HG03108 (cell line): ENCODE measurements around the gene ADCY4.
"Not testable (repeated sequence)": the region's sequence is repeated elsewhere in the genome, so short reads cannot be mapped to it uniquely, and the experiment has no call there.

Experiments used
- ATAC-seq: cut with Tn5 transposase; IDR thresholded peaks from one replicate; pipeline ENCODE4 v1.9.1; 2021; ENCODE audit warnings: moderate library complexity; ENCODE audit not compliant: unreplicated experiment

Gene ADCY4

DNA sequence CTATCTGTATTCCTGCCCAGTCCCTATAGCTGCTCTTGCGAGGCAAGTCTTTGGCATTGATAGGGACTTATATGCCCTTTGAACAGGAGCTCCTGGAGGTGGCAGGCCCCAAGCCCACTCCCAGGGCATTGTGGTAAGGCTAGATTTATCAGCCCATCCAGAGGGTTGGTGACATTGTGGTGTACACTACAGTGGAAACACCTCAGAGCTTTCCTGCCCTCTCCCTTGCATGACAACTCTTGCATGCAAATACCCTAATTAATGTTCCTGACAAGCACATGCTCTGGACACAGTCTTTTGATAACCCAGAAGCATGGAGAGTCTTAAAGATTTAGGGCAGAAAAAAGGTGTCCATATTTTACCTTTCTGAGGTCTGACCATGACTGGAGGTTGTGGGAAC, 5.7 kb upstream of the ADCY4 start:
- no peak for ATAC-seq

DNA sequence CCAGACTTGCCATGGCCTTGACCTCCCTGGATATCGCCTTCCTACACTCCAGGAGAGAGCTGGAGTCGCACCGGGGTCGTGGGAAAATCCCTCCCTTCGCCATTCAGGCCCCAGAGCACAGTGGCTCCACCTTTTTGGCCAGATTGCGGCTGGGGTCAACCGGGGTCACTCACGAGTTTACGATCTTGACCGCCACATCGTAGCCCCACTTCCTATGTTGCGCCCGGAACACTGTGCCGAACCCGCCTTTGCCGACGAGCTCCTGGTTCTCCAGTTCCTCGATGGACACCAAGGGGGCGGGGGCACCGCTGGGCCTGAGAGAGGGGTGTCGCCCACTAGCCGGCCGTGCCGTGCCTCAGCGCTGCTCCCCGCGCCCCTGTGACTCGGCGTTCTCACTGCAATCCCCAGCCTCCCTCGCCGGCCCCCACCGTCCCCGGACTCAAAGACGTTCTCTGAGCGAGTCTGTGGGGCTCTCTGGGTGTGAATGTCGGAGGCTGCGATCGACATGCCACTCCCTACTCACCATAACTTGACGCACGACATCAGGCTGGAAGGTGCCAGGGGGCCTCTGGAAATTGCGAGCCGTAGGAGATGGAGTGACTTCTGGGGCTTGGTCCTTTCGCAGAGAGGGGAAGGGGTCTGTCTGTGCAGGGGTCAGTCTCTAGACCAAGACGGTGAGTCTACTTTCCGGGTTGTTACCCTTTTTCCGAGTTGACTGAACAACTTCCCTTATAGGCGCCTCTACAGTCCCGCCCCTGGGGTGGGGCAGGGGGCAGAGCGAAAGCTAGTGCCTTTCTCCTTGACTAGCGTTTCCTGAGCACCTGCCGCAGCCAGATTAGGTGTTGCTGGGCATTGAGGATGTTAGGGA, 4.6 kb upstream of the ADCY4 start, which contains the start of gene RIPK3:
Gene RIPK3 (minus strand): TSS at position 708 of the 868 bp plus-strand sequence. CDS start 165 bp downstream, at position 543.
- ATAC-seq, result peak; percentile 85

DNA sequence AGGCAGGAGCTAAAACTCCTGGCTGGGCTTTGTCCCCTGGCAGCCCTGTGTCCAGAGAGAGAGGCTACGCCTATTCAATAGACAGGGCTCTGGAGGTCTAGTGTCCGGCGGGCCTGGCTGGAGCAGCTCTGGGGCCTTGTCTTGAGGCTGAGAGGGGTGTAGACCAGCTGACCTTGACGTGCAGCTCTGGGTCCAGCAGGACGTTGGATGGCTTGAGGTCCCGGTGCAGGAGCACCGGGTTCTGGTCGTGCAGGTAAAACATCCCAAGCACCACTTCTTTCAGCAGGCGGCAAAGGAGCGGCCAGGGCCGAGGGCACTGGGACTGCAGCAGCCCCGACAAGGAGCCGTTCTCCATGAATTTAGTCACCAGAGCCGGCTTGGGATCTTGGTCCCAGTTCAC, 4.0 kb upstream of the ADCY4 start:
- no peak for ATAC-seq

DNA sequence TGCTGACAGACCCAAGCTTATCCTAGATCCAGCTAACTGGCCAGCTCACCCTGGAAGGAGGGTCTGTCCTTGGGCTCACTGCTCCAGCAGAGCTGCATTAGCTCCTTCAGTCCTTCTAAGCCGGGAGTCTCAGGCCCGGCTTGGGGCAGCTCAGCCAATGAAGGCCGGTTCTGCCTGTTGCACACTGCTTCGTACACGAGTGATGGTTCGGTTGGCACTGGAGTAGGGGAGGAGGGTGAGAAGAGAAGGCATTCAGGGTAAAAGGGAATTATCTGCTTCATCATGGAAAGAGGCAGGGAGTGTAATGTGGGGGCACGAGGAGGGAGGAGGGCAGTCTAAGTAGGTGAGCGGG, 2.9 kb upstream of the ADCY4 start:
- no peak for ATAC-seq

DNA sequence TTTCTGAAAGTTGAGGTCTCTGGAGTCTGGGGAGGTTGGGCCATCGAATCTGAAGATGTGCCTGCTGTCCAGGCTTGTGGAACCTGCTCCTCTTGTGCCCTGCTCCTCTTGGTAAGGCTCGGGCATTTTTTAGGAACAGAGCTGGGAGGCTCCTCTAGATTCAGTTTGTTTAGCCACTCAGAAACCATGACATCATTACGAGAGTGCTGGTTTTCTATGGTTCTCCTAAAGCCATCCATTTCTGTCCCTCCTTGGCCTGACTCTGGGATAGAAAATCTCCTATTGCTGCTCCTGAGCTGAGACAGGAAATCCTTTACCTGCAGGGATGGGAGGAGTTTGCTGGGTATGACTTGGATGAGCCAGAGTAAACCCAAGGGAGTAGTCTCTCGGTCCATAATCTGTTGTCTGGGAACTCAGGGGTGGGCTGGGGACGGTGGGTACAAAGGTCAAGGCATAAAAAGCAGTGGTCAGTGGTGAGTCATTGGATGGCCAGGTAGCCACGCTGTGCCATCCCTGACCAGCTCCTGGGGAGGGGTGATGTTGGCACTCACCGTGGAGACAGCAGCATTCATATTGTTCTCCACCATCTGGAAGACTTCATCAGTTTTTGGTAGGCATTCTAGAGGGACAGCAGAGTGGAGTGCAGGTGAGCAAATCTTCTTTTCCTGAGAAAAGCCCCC, 2.4 kb upstream of the ADCY4 start:
- no peak for ATAC-seq

DNA sequence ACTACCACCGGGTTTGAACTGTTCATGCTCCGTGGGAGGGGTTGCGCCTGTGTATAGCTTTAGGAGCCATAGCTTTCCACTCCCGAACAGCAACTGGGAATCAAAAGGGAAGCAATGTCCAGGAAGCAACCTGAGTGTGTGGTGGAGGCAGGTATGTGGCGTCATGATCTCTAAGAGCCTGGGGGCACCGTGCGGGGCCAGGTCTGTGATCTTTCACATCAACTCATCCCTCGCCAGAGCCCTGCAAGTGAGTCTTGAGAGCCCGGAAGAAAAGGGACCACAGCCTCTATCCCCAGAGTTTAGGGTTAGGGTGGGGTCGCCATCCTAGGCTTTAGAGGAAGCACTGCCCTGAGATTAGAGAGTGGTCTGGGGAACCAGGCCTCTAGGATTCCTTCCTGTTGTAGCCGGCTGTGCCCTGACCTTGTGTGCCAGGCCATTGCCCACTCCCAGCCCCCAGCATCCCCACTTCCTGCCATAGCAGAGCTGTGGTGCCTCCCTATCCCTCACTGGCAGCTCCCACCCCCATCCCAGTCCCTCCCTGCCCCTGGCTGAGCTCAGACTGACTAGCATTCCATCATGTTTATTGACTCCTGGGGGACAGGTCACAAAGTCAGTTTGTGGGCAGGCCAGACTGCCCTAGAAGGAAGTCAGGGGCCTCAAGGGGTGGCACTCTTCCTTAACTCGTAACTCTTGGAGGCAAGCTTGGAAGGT, 745 bp upstream of the ADCY4 start:
- ATAC-seq, result no peak

DNA sequence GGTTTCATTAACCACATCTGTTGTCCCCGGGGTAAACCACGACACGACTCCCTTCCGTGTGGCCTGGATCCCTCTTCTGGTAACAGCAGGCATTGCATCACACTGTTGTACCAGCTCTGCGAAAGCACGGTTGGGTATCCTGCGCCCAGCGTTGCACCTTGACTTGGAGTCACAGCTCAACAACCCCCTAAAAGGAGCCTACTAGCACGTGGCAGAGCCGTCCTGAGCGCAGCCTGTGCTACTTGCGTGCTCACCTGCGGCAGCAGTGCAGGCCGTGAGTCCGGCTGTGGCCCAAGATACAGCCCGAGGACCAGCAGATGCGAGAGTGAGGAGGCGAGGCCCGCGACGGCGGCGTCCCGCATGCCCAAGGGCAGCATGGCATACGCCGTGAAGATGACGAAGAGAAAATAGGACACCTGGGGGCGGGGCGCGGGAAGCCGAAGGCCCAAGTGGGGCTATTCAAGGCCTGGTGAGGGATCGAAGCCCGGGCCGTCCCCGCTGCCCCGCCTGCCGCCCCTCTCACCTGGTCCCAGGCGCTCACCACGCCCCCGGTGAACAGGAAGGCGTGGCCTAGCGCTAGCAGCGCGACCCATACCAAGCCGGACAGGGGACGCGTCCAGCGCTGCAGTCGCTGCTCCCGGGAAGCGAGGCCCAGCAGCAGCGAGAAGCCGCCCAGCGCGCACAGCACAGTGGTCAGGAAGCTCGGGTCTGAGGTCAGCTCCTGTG, 2.4 kb downstream of the ADCY4 start:
- peak; percentile 64 for ATAC-seq

DNA sequence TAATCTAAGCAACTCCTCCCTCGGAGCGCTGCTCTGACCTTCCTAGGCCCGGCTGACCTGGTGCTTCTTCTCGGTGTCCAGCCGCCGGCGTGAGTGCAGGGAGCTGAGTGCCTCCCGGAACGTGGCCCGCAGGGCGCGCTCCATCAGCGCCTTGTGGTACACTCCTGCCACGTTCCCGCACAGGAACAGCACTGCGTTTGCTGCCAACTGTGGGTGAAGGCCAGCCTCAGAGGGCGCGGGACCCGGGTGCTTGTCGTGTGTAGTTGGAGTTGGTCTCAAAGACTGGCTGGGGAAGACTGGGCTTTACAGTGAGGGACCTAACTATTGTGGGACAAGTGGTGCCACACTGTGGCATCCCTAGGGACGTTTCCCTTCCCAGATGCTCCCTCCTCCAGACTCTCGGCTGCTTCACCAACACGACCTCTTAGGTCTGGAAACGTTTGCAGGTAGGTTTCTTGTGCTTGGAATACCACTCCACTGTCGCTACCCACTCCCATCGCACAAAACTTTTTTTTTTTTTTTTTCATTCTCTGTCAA, 3.1 kb downstream of the ADCY4 start:
- ATAC-seq, result no peak

DNA sequence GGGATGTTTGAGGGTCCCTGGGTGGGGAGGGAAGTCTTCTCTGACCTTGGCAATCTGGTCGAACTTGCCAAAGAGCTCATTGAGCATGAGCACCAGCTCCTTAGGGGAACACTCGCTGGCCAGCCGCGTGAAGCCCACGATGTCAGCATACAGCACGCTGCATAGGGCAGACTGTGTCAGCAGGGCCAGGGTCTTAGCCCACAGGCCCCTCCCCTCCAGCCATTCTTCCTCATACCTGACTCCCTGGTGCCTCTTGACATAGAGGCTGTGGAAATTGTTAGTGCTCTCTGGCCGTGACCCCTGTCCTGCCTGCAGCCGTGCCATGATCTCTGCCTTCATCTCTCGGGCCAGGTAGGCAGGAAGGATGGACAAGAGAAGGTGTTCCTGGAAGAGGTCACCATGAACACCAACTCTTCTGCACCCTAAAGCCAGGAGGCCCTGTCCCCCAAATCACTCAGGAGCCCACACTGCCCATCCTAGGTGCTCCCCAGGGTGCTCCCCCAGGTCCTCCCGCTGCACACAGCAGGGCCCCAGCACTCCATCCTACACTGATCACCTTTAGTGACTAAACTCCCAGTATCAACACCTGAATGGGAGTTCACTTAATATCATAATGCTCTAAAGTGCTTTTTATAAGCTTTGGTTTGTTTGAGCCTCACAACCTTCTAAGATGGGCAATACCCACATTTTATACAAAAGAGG, 3.7 kb downstream of the ADCY4 start:
- ATAC-seq, result no peak

DNA sequence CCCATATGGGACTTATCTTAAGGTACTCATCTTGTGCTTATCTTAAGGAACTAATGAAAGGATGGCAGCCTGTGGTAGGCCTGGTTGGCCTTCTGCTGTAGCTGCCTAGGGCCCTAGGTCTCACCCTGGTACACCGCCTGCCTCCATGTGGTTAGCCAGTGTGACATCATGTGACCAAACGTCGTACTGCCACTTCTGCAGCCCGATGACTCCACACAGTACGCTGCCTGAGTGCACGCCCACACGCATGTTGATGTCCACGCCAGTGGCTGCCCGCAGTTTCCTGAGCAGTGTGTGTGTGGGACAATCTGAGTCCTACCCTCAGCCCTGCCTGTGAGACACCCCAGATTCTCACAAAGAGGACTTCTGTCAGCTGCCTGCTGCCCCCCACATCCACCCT, 5.1 kb downstream of the ADCY4 start:
- no peak for ATAC-seq

DNA sequence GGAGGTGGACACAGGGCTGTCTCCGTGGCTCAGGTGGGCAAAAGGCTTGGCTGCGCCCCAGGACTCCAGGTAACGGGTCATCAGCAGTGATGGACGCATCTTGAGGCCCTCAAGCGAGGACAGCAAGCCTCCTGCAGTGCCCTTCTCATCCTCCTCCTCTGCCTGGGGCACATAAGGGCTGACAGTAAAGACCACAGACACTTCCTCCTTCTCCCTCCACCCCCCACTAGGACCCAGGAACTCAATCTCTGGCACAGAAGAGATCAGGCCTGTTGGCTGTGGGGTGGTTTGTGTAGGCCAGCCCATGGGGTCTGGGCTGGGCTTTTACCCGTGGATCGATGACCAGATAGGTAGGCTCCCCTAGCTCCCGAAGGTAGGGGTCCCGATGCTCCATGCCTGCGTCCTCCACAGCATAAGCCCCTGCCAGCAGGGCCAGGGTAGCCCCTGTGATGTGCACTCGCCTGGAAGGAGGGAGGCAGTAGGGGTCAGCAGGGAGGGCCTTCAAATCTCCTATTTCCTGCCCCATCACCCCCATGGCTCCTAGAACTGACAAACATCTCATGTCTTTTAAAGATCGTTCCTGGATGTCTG, 5.7 kb downstream of the ADCY4 start:
- no peak for ATAC-seq

DNA sequence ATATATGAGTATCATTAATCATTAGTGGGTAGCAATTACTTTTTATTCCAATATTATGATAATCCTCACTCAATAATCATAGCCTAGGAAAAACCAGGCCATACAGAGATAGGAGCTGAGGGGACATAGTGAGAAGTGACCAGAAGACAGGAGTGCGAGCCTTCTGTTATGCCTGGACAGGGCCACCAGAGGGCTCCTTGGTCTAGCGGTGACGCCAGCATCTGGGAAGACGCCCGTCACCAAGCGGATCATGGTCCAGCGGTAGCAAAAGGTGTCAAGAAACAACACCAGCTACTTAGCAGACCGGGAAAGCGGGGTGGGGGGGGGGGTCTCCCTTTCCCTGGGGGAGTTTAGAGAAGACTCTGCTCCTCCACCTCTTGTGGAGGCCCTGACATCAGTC, 7.0 kb downstream of the ADCY4 start:
- ATAC-seq, result not testable (repeated sequence)

DNA sequence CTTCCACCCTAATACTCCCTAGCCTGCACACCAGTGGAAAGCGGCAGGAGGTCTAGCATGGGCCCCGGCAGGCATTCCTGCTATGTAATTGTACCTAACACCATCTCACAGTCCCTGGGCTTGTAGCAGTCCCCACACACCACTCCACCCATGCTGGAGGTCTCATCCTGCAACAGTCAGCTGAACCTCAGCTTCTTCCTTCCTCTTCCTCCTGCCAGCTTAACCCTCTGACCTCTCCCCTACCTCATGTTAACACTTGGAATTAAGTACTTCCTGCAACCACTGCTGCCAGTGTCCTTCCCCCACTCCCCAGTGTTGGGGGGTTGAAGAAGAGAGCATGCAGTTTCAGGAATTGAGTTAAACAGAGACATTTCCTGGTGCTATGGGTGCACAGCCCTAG, 7.6 kb downstream of the ADCY4 start:
- ATAC-seq, result no peak

DNA sequence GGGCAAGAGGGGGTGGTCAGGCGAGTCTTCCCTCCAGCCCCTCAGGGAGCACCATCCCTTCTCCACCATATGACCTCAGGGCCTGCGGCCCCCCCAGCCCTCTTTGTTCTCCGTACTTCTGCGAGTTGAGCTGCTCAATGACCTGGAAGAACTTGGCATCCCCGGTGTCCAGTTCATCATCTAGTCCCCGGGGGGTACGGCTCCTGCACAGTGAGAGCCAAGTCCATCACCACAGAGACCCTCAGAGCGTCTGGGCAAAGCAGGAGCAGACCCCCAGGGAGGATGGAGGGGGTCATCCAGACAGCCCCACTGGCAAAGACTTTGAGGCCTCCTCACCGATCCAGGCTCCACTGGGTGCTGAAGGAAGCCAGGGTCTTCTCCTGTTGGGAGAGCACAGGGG, 8.9 kb downstream of the ADCY4 start:
- ATAC-seq, result no peak

DNA sequence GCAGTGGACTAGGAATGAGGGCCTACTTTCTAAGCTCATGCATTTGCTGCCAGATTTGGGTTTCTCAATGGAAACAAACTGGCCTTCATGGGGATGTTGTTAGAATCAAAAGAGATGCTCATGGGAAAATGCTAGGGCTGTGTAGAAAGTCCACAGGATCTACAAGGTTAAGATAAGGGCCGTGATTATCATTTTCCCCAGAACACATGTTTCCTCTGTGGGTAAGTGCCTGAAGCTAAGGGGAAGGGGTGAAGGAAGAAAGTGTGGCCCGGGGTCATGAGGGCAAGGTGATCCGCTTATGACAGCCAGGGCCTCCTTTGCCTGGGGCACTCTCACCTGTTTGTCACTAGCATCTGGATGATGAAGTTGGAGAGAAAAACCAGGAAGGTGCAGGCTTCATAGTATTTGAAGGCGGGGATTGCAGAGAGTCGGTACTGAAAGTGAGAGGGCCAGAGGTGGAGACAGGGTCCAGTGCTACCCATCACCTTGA, 9.8 kb downstream of the ADCY4 start:
- no peak for ATAC-seq

DNA sequence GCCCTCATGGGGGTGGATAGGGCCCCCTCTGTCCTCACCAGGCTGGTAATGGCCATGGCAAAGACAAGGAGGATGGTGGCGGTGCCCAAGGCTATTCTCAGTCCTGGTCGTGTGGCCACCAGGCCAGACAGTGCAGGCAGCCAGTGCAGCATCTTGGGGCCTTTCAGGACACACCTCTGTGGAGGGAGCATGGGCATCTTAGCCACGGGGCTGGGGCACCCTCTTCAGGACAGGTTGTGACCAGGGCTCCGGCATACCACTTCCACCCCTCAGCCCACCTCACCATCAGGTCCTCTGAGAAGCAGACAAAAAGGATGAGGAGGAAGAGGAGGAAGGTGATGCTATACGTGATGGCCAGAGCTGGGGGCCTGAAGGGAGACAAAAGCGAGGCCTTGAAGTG, 10.8 kb downstream of the ADCY4 start:
- no peak for ATAC-seq

DNA sequence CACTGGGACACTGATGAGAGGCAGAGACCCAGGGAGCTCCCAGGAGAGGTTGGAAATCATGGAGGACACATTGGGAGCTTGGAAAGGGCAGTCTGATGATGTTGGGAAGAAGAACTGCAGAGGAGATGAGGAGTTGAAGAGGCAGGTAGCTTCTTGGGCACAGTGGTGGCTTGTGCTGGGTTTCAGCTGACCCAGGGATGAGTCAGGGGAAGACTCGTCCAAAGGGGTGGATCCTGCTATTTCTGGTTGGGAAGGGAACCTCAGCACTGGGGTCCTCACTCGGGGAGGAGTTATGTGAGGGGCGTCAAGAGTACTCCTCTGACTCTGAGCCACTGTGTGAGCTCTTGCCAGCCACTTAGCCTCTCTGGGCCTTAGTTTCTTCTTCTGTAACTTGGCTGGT, 11.5 kb downstream of the ADCY4 start:
- ATAC-seq, result no peak

DNA sequence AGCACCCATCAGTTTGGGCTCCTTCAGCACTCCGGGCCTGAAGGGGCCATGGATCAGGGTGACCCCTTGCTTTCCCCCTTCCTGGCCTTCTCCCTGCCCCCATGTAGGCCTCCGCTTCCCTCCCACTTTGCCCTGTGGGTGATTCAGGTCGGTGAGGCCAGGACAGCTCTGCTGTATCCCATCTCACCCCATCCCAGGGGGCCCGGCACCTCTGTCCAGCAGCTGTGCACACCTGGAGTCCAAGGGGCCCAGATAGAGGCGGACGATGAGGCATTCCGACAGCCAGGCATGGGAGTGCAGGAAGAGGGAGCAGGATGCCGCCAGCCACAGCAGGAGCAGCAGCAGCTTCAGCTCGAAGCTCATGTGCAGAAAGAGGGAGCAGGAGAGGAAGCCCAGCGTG, 12.2 kb downstream of the ADCY4 start:
- ATAC-seq, result no peak

DNA sequence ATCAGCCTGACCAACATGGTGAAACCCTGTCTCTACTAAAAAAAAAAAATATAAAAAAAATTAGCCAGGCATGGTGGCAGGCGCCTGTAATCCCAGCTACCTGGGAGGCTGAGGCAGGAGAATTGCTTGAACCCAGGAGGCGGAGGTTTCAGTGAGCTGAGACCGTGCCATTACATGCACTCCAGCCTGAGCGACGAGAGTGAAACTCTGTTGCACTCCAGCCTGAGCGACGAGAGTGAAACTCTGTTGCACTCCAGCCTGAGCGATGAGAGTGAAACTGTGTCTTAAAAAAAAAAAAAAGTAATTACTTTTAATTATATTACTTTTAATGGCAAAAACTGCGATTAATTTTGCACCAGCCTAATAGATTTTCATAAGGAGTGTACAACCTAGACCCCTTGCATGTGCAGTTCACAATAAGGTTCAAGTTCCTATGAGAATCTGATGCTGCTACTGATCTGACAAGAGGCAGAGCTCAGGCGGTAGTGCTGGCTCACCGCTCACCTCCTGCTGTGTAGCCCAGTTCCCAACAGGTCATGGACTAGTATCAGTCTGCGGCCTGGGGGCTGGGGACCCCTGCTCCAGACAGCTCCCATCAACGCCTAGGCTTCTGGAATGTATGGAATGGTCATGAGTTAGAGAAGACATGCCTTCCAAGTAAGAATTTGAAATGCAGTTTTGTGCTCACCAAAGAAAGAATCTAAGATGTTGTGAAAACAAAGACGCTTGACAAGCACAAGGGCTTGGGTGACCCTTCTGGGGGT, 13.5 kb downstream of the ADCY4 start:
- ATAC-seq, result no peak
